Activated CD4-positive, alpha-beta T cell treated with anti-CD3 and anti-CD28 coated beads, Interleukin-2, amount 50 U/mL, for 16 hours (primary cell): Measurements from ENCODE around the gene ERC2.
"Not testable (repeated sequence)": the region's sequence is repeated elsewhere in the genome, so short reads cannot be mapped to it uniquely, and the experiment has no call there.

ENCODE experiments used
- DNase-seq: peaks from one replicate; pipeline ENCODE4 v3.0.0-alpha.2; 2020

ERC2 gene

GRCh38 chr3:56303487-56303886 lies 164.8 kb downstream of the ERC2 start:
- peak; percentile 42 for DNase-seq

- no peak for DNase-seq
These were observed 165.8 kb downstream of the ERC2 start for GRCh38 chr3:56302417-56302816.

- DNase-seq = no peak
These were observed 170.9 kb downstream of the ERC2 start for GRCh38 chr3:56297281-56297840.

- DNase-seq = no peak
These were observed 171.9 kb downstream of the ERC2 start for GRCh38 chr3:56296361-56296760.

DNA sequence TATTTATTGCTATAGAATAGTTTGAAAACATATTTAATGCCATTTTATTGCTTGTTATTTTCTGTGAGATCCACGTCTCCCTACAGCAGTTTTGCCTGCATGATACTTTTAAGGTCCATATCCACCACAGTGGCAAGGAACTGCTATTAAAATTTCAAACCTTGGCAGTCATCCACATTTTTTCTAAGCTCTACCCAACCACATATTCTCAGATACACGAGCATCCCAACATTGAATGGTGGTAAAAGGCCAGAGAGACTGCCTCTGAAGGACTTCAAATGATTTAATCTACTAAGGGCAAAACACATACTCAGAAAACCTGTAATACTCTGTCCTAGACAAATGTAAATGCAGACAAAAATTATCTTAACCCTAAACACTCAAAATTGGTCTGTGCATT lies 173.1 kb downstream of the ERC2 start:
- no peak for DNase-seq

- DNase-seq = no peak
These were observed 174.0 kb downstream of the ERC2 start for GRCh38 chr3:56294286-56294685.

- DNase-seq = peak; percentile 44
These were observed 176.3 kb downstream of the ERC2 start for GRCh38 chr3:56291953-56292352.

GRCh38 chr3:56291244-56291680 lies 177.0 kb downstream of the ERC2 start:
- DNase-seq = peak; percentile 62

- no peak for DNase-seq
These were observed 177.9 kb downstream of the ERC2 start for GRCh38 chr3:56290374-56290773.

- no peak for DNase-seq
These were observed 180.0 kb downstream of the ERC2 start for GRCh38 chr3:56288258-56288657.

DNA sequence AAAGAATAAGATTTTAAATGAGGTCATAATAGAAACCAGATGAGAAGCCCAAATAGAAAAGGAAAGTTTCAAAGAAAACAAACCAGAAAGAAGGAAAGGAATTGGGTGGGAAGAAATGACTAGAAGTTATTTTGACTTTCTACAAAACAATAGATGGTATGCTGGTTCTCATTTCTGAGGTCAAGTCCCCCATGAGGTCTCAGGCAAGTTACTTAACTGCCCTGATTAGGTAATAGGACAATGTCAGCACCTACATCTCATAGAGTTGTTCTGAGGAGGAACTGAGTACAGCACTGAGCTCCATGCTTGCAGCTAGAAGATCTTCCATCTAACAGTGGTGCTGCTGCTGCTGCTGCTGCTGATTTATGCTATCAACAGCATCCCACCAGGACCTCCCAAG lies 185.9 kb downstream of the ERC2 start:
- DNase-seq = no peak

GRCh38 chr3:56277236-56277635 lies 191.0 kb downstream of the ERC2 start:
- DNase-seq = no peak

DNA sequence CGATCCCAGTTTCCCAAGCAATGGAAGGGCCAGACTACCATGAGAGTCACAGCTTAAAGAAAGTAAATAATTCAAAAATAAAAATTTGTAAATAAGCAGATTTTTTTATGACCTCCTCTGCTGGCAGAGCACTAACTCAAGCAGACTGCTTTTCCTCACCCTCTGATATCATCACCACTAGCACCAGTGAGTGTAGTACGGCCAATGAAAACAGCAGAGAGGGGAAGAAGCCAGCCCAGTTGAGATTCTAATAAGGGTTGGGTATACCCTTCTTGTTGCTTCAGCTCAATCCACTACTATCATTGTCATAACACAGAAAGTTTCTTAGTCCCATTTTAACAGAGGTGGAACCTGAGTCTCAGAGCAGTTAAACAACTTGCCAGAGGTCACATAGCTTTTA lies 193.1 kb downstream of the ERC2 start:
- DNase-seq = no peak

GRCh38 chr3:56269755-56270535 lies 198.3 kb downstream of the ERC2 start:
- DNase-seq = no peak

- no peak for DNase-seq
These were observed 199.5 kb downstream of the ERC2 start for GRCh38 chr3:56268616-56269383.

- DNase-seq = not testable (repeated sequence)
These were observed 206.4 kb downstream of the ERC2 start for GRCh38 chr3:56261852-56262251.

- no peak for DNase-seq
These were observed 208.0 kb downstream of the ERC2 start for GRCh38 chr3:56260262-56260661.

DNA sequence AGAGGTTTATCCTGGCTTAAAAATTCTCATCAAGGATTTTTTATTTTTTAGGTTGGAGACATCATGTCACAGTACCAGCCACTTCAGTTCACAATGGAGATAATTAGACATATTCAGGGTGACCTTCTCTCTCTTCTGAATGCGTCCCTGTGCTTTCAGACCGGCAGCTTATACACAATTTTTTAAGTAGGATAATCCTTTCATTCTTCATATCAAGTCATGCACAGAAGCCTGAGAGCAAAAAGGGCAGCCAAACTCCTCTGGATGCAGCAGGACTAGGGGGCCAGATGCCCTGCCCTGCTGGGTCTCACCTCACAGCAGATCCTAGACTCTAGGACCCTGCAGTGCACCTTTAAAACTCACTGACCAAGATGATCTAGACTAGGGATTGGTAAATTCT lies 210.4 kb downstream of the ERC2 start:
- DNase-seq = no peak

DNA sequence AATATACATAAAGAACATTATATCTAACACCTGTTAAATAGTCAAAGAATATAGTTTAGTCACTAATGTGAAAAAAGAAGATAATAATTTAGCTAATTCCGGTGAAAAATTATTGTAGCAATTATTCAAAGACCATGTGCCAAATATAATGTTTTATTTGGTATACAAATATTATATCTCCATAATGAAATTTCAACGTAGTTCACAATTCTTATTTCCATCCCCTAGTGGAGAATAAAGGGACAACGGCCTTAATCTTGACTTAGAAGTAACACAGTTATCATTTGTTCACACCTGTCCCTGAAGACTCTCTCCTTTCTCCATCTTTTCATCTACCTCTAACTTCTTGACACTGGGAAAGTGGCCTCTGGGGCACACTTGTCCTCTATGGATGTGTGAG lies 213.4 kb downstream of the ERC2 start:
- no peak for DNase-seq

DNA sequence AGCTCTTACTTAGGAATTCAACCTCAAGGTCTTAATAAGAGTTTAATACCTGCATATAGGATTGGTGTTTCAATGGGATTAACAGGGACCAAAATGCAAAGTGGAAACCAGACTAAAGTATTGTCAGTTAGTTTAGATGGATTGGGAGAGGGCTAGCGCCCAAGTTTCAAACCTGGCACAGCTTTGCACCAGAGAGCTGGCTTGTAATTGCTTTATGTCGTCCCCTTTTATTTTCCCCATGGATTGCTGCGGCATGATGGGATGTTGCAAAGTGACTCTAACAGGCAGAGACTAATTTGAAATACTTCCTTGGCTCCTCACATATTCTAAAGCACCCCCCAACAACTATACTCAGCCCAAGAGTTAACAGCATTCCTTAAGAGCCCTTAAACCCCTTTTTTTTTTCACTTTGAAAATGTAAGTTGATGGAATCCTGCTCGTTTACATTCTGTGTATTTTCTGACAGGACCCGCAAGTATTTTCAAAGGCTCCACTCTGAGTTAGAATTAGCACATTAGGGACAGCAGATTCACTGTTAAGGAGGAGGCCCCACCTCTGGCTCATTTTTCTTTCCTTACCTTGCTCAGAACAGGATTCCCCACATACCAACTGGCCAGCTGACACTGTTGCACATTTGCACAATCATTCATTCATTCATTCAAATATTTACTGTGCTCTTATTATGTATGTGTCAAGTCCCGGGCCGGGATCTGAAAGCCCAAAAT lies 214.2 kb downstream of the ERC2 start:
- no peak for DNase-seq

- DNase-seq = peak; percentile 41
These were observed 216.8 kb downstream of the ERC2 start for GRCh38 chr3:56251343-56251945.

GRCh38 chr3:56248021-56248420 lies 220.2 kb downstream of the ERC2 start:
- no peak for DNase-seq

DNA sequence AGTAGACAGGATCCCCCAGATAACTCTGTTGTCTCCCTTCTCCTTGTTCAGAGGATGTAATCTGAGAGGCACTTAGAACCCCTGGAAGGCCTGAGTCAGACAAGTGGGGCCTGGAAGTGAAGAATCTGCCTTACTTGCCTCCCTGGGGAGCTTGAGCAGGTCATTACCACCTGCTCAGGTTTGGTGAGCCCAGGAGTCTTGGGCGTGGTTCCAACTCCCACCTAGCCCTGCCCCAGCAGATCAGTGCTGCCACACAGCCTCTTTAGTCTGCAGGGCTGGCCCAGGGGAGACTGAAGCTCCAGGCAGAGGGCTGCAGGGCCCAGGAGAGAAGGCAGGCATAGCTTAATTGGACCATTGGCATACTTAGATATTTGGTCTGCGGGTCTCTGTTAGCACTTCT lies 230.0 kb downstream of the ERC2 start:
- no peak for DNase-seq
